Mesothelial cell of epicardium (in vitro differentiated cells): Measurements from ENCODE around the gene PTPRT. TPM values are rescaled to one million over a fixed set of nuclear protein-coding genes. Genes with fewer than 3 reads are reported as not detected.

Source experiments
- DNase-seq, 2 experiments: peaks; one replicate each; pipeline ENCODE4 v3.0.0; 2021; ENCODE audit warnings: low spot score in 2 of 2; ENCODE audit not compliant: unreplicated experiment in 2 of 2
- H3K27ac Mint-ChIP-seq: 2 replicates; pipeline ENCODE4 v1.8.0; 2021; ENCODE audit warnings: mixed read lengths
- H3K27me3 Mint-ChIP-seq: 2 replicates; pipeline ENCODE4 v1.8.0; 2021; ENCODE audit warnings: low read depth, mixed read lengths
- H3K36me3 Mint-ChIP-seq: 2 replicates; pipeline ENCODE4 v1.8.0; 2021; ENCODE audit warnings: mixed read lengths
- H3K4me1 Mint-ChIP-seq: 2 replicates; pipeline ENCODE4 v1.8.0; 2021; ENCODE audit warnings: mixed read lengths
- H3K4me3 Mint-ChIP-seq: 2 replicates; pipeline ENCODE4 v1.8.0; 2021; ENCODE audit warnings: mild to moderate bottlenecking, moderate library complexity, mixed read lengths
- H3K9me3 Mint-ChIP-seq: 2 replicates; pipeline ENCODE4 v1.8.0; 2021; ENCODE audit warnings: mixed read lengths
- total RNA-seq: library from RNA; stranded (reverse); gene quantifications from 3 replicates; pipeline ENCODE4 v1.2.1, GENCODE V29; 2021
- TF ChIP-seq, protein P1 (sequence below): fragments of 200-600 bp; sonication (generic); IDR thresholded peaks from one replicate; pipeline ENCODE4 v1.5.0; 2021; ENCODE audit warnings: antibody characterized with exemption; ENCODE audit not compliant: unreplicated experiment

Gene PTPRT
- total RNA-seq, 1 donor from 2014 or later, result 0.80 TPM

DNA sequence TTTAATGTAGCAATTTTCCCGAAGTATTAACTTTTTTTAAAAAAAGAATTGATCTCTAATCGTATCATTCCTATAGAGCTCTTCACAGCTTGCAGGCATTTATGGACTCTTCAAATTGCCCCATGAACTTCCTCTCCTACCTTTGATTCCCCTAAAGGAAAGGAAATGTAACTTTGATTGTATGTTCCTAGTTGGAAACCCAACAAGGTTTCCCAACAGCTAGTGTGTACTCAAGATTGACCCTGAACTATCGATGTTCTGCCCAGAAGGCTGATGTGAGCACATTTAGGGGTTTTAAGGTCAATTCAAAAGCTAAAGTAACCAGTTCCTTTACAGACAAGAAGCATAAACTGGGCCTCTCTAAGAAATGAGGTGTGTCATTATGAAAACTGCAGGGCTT, 491.7 kb downstream of the PTPRT start:
- no peak for DNase-seq
- Mint-ChIP-seq H3K27ac (no peak overlapping the region), H3K9me3 (peaks cover 13% of the 10 kb centered on the region), H3K36me3 (no peaks in the 10 kb centered on the region), H3K4me1 (no peaks in the 10 kb centered on the region), H3K27me3 (no peaks in the 10 kb centered on the region), H3K4me3 (no peak overlapping the region)
- TF ChIP-seq, protein P1, sequence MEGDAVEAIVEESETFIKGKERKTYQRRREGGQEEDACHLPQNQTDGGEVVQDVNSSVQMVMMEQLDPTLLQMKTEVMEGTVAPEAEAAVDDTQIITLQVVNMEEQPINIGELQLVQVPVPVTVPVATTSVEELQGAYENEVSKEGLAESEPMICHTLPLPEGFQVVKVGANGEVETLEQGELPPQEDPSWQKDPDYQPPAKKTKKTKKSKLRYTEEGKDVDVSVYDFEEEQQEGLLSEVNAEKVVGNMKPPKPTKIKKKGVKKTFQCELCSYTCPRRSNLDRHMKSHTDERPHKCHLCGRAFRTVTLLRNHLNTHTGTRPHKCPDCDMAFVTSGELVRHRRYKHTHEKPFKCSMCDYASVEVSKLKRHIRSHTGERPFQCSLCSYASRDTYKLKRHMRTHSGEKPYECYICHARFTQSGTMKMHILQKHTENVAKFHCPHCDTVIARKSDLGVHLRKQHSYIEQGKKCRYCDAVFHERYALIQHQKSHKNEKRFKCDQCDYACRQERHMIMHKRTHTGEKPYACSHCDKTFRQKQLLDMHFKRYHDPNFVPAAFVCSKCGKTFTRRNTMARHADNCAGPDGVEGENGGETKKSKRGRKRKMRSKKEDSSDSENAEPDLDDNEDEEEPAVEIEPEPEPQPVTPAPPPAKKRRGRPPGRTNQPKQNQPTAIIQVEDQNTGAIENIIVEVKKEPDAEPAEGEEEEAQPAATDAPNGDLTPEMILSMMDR, result no peak

DNA sequence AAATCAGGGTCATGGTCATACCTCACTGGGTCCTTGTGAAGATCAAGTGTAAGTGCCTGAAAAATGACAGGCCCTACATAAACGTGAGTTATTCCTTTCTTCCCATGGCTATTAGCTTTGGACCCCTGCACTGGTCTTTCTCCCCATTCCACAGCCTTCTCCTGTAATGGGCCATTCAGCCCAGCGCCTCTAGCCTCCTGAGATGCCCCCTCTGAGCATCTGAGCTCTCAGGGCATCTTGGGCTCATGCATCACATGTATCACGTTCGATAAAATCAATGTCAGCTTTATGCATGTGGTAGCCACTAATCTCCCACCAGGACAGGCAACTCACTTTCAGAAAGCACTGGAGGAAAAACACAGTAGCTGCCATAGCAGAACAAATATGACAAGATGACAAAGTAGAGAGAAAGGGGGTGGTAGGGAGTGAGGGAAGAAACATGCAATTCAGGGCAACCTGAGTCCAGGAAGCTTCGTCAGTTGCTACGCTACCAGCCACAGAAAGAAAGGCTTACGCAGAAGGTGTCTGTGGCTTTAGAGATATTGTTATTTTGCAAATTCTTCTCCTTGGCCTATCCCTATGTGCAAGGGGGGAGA, 498.8 kb downstream of the PTPRT start:
- TF ChIP-seq, protein P1, result no peak
- Mint-ChIP-seq H3K4me3 (no peak overlapping the region), H3K36me3 (no peaks in the 10 kb centered on the region), H3K27ac (no peak overlapping the region), H3K4me1 (no peaks in the 10 kb centered on the region), H3K9me3 (peaks cover 31% of the 10 kb centered on the region), H3K27me3 (no peaks in the 10 kb centered on the region)
- DNase-seq, result no peak

DNA sequence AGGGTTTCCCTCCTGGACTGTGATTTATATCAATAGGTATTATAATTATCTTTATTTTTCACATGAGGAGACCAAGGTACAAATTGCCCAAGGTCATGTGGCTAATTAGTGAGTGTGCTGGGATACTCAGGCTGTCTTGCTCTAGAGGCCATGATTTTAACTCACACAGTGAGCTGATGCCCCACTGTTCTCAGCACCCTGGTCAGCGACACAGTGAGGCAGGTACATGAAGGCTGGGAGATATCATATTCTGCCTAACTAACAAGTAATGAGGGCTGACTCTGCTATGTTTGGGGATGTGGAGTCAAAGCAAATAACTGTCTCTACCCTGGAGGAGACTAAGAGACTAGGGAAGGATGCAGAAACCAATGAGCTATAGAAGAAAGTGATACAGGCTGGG, 501.1 kb downstream of the PTPRT start:
- Mint-ChIP-seq H3K36me3 (no peaks in the 10 kb centered on the region), H3K27ac (no peak overlapping the region), H3K4me1 (no peaks in the 10 kb centered on the region), H3K27me3 (no peaks in the 10 kb centered on the region), H3K9me3 (peaks cover 31% of the 10 kb centered on the region), H3K4me3 (no peak overlapping the region)
- TF ChIP-seq, protein P1, result no peak
- DNase-seq, result no peak

DNA sequence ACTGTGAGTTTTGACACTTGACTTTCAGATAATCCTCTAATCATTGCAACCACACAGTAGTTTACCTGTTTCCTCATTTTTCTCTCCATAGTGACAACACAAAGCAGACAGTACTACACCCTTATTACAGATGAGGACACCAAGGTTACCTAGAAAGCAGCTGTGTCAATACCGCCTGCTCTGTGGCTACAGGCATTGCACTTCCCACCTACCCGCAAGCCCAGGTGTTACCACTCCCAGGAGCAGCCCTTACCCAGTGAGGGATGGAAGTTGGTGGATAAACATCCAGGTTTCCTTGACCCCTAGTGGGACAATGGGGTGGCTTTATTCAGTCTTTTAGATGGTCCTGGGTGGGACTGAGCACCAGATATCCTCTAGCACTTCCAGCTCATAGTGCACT, 503.6 kb downstream of the PTPRT start:
- no peaks in the 10 kb centered on the region for H3K27me3 Mint-ChIP-seq
- H3K4me3 Mint-ChIP-seq, result no peak overlapping the region
- no peak for DNase-seq
- no peak overlapping the region for H3K27ac Mint-ChIP-seq
- no peaks in the 10 kb centered on the region for H3K4me1 Mint-ChIP-seq
- no peaks in the 10 kb centered on the region for H3K36me3 Mint-ChIP-seq
- H3K9me3 Mint-ChIP-seq, result peaks cover 12% of the 10 kb centered on the region
- TF ChIP-seq, protein P1, result no peak

DNA sequence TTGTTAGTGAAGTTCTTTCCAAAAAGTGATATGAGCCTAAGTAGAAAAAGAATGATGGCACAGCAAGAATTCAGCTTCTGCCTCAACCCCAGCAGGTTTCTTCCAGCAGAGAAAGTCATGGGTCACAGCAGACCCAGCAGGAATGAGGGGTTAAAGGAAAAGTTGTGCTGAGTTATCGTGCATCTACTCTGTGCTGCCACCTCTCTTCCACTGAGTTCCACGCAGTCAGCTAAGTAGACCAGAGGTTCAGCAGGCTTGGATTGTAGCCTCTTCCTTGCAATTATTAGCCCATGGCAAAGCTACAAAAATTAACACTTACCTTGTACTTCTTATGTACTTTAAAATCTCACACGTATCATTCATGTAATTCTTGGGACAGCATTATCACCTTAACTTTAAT, 510.8 kb downstream of the PTPRT start:
- TF ChIP-seq, protein P1, result no peak
- Mint-ChIP-seq H3K27ac (no peak overlapping the region), H3K9me3 (peaks cover 5% of the 10 kb centered on the region), H3K27me3 (no peaks in the 10 kb centered on the region), H3K4me1 (no peaks in the 10 kb centered on the region), H3K36me3 (no peaks in the 10 kb centered on the region), H3K4me3 (no peak overlapping the region)
- no peak for DNase-seq

DNA sequence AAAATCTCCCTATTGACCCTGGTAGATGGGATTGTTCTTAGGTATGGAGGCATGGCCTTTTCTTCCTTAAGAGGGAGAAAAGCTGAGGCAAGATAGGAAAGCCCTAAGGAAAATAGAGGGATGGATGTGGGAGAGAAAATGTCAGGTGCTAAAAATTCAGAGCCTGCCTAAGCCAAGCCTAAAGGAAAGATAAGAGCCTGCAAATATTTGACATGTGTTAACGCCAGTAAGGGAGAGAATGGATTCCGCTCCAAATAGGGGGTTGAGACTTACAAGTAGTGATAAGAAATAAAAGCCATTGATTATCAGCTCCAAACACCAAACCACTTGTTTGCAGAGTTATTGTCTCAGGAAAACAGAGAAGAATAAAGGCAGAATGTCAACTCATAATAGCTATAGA, 533.6 kb downstream of the PTPRT start:
- Mint-ChIP-seq H3K4me1 (no peaks in the 10 kb centered on the region), H3K36me3 (no peaks in the 10 kb centered on the region), H3K27ac (no peak overlapping the region)

More for the DNA sequence above, 533.6 kb downstream of the PTPRT start:
- DNase-seq, result no peak
- Mint-ChIP-seq H3K9me3 (no peaks in the 10 kb centered on the region), H3K4me3 (no peak overlapping the region), H3K27me3 (peaks cover 3% of the 10 kb centered on the region)
- TF ChIP-seq, protein P1, result no peak
